Endodermal cell (in vitro differentiated cells): Measurements from ENCODE around the gene PAX5. TPM values are rescaled to one million over a fixed set of nuclear protein-coding genes. Genes with fewer than 3 reads are reported as not detected.

Experiments
- DNase-seq: peaks from one replicate; pipeline ENCODE4 v3.0.0-alpha.2; 2017
- H3K27ac ChIP-seq: 2 replicates; pipeline ENCODE4 v1.5.1; 2013; ENCODE audit warnings: mild to moderate bottlenecking, low read depth, low read length, moderate library complexity
- H3K27me3 ChIP-seq: 2 replicates; pipeline ENCODE4 v1.6.1; 2013; ENCODE audit warnings: mild to moderate bottlenecking, low read length, moderate library complexity; ENCODE audit not compliant: insufficient read depth, control insufficient read depth, poor library complexity, severe bottlenecking
- H3K36me3 ChIP-seq: 2 replicates; pipeline ENCODE4 v1.7.0; 2013; ENCODE audit warnings: mild to moderate bottlenecking, low read length, moderate library complexity; ENCODE audit not compliant: control insufficient read depth, insufficient read depth
- H3K4me1 ChIP-seq: one replicate; pipeline ENCODE4 v1.7.0; 2013; ENCODE audit warnings: low read length; ENCODE audit not compliant: control insufficient read depth, insufficient read depth
- H3K4me3 ChIP-seq: 2 replicates; pipeline ENCODE4 v1.5.1; 2013; ENCODE audit warnings: mild to moderate bottlenecking, low read length, moderate library complexity
- H3K9ac ChIP-seq: 2 replicates; pipeline ENCODE4 v1.6.1; 2013; ENCODE audit warnings: mild to moderate bottlenecking, low read length, moderate library complexity; ENCODE audit not compliant: poor library complexity, severe bottlenecking; ENCODE audit errors: extremely low read depth
- H3K9me3 ChIP-seq: 2 replicates; pipeline ENCODE4 v1.6.1; 2013; ENCODE audit warnings: mild to moderate bottlenecking, low read length, moderate library complexity; ENCODE audit not compliant: control insufficient read depth
- H3K27ac Mint-ChIP-seq: 2 replicates; pipeline ENCODE4 v1.8.0; 2020; ENCODE audit warnings: mixed read lengths
- H3K27me3 Mint-ChIP-seq: 2 replicates; pipeline ENCODE4 v1.8.0; 2021; ENCODE audit warnings: mild to moderate bottlenecking, mixed read lengths; ENCODE audit not compliant: insufficient read depth
- H3K36me3 Mint-ChIP-seq: 2 replicates; pipeline ENCODE4 v1.8.0; 2020; ENCODE audit warnings: low read depth, mixed read lengths
- H3K4me1 Mint-ChIP-seq: 2 replicates; pipeline ENCODE4 v1.8.0; 2020; ENCODE audit warnings: mixed read lengths
- H3K4me3 Mint-ChIP-seq: 2 replicates; pipeline ENCODE4 v1.8.0; 2020; ENCODE audit warnings: mild to moderate bottlenecking, moderate library complexity, mixed read lengths
- H3K9me3 Mint-ChIP-seq: 2 replicates; pipeline ENCODE4 v1.8.0; 2020; ENCODE audit warnings: mild to moderate bottlenecking, mixed read lengths
- WGBS, 2 experiments: methylation state at CpG; one replicate each; pipeline versions ENCODE4 v1.1.5 to v1.1.7; 2013; ENCODE audit warnings: missing lambda C conversion rate in 2 of 2, mixed read lengths in 1 of 2; ENCODE audit not compliant: insufficient coverage in 1 of 2, insufficient read length in 1 of 2; 5-methylcytosine and 5-hydroxymethylcytosine counted together
- total RNA-seq, 2 donors: library from RNA; stranded (reverse); fragmentation: NEBNext Ultra II Directional in 1 of 2; extraction: Animal tissue kit (Norgen Biotek cat#: 25700) in 1 of 2; gene quantifications; 2 replicates in 1 of 2; 3 replicates in 1 of 2; pipeline ENCODE4 v1.2.1, GENCODE V29; 2021
- TF ChIP-seq, protein P1 (sequence below): fragments of 200-600 bp; sonication (generic); conservative IDR thresholded peaks from 2 replicates; pipeline ENCODE4 v1.5.0; 2021; ENCODE audit warnings: antibody characterized with exemption, mild to moderate bottlenecking

PAX5 gene
- total RNA-seq, 2 donors from 2014 or later, result 0.15 TPM; not detected in 1

GRCh38 chr9:37028420-37029031 is 5.5 kb downstream of the PAX5 start:
- 19 to 24% methylated on average over 19 to 22 of the region's 22 CpGs for WGBS, 2 experiments
- Mint-ChIP-seq H3K9me3 (peaks cover 2% of the 10 kb centered on the region), H3K27me3 (peaks cover 99% of the 10 kb centered on the region), H3K27ac (no peak overlapping the region), H3K4me3 (peak overlapping the region; percentile 51), H3K36me3 (no peaks in the 10 kb centered on the region), H3K4me1 (peaks cover 22% of the 10 kb centered on the region)
- TF ChIP-seq, protein P1, sequence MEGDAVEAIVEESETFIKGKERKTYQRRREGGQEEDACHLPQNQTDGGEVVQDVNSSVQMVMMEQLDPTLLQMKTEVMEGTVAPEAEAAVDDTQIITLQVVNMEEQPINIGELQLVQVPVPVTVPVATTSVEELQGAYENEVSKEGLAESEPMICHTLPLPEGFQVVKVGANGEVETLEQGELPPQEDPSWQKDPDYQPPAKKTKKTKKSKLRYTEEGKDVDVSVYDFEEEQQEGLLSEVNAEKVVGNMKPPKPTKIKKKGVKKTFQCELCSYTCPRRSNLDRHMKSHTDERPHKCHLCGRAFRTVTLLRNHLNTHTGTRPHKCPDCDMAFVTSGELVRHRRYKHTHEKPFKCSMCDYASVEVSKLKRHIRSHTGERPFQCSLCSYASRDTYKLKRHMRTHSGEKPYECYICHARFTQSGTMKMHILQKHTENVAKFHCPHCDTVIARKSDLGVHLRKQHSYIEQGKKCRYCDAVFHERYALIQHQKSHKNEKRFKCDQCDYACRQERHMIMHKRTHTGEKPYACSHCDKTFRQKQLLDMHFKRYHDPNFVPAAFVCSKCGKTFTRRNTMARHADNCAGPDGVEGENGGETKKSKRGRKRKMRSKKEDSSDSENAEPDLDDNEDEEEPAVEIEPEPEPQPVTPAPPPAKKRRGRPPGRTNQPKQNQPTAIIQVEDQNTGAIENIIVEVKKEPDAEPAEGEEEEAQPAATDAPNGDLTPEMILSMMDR, result no peak
- Histone ChIP-seq H3K27ac (no peak overlapping the region), H3K36me3 (no peaks in the 10 kb centered on the region), H3K9ac (no peak overlapping the region), H3K9me3 (no peaks in the 10 kb centered on the region), H3K27me3 (peaks cover 98% of the 10 kb centered on the region), H3K4me3 (no peak overlapping the region), H3K4me1 (peaks cover 15% of the 10 kb centered on the region)
- DNase-seq, result peak; percentile 64

GRCh38 chr9:37027582-37028419 is 6.3 kb downstream of the PAX5 start:
- H3K4me3 ChIP-seq, result peak overlapping the region; percentile 64
- no peak overlapping the region for H3K27ac ChIP-seq
- Mint-ChIP-seq H3K4me3 (peak overlapping the region; percentile 52), H3K4me1 (peaks cover 22% of the 10 kb centered on the region), H3K27ac (no peak overlapping the region), H3K36me3 (no peaks in the 10 kb centered on the region), H3K9me3 (peaks cover 2% of the 10 kb centered on the region), H3K27me3 (peaks cover 99% of the 10 kb centered on the region)
- no peak overlapping the region for H3K9ac ChIP-seq
- DNase-seq, result peak; percentile 100
- peaks cover 98% of the 10 kb centered on the region for H3K27me3 ChIP-seq
- H3K36me3 ChIP-seq, result no peaks in the 10 kb centered on the region
- H3K9me3 ChIP-seq, result no peaks in the 10 kb centered on the region
- 1 to 3% methylated on average over 18 to 58 of the region's 58 CpGs for WGBS, 2 experiments
- TF ChIP-seq, protein P1, result no peak
- H3K4me1 ChIP-seq, result peaks cover 15% of the 10 kb centered on the region

GRCh38 chr9:37026931-37027581 is 7.0 kb downstream of the PAX5 start:
- H3K9me3 ChIP-seq, result no peaks in the 10 kb centered on the region
- Mint-ChIP-seq H3K36me3 (no peaks in the 10 kb centered on the region), H3K4me3 (peak overlapping the region; percentile 52), H3K9me3 (peaks cover 2% of the 10 kb centered on the region), H3K27me3 (peaks cover 99% of the 10 kb centered on the region), H3K27ac (no peak overlapping the region), H3K4me1 (peaks cover 22% of the 10 kb centered on the region)
- peaks cover 15% of the 10 kb centered on the region for H3K4me1 ChIP-seq
- no peak overlapping the region for H3K9ac ChIP-seq
- 2 to 4% methylated on average over 21 to 56 of the region's 56 CpGs for WGBS, 2 experiments
- H3K27me3 ChIP-seq, result peaks cover 98% of the 10 kb centered on the region
- TF ChIP-seq, protein P1, result no peak
- no peaks in the 10 kb centered on the region for H3K36me3 ChIP-seq
- DNase-seq, result peak; percentile 70
- peak overlapping the region; percentile 60 for H3K4me3 ChIP-seq
- no peak overlapping the region for H3K27ac ChIP-seq
